Right ventricle myocardium superior (tissue), 1 donor: ENCODE results near the gene CDH9. TPM values are rescaled to one million over a fixed set of nuclear protein-coding genes. Genes with fewer than 3 reads are reported as not detected.
"Not testable (repeated sequence)": the region's sequence is repeated elsewhere in the genome, so short reads cannot be mapped to it uniquely, and the experiment has no call there.

Experiments used
- ATAC-seq: fragments of 200-7000 bp; cut with Tn5 transposase; one replicate; pipeline ENCODE4 v1.9.1; 2020; ENCODE audit warnings: mild to moderate bottlenecking; ENCODE audit not compliant: poor library complexity
- DNase-seq: peaks from one replicate; pipeline ENCODE4 v3.0.0-alpha.2; 2020
- intact Hi-C: fragments of 100-400 bp; cut with DNase I; formaldehyde crosslinking; loops from one replicate; pipeline ENCODE4 v1.11.2; 2022
- total RNA-seq: library from RNA; stranded (reverse); fragmentation: NEBNext Ultra II Directional; extraction: Animal tissue kit (Norgen Biotek cat#: 25700); gene quantifications from one replicate; pipeline ENCODE4 v1.2.1, GENCODE V29; 2021
- donor health status: DM: no; HTN: yes; CAD: no; lungs with severe emphysema.

Gene CDH9
- total RNA-seq, 1 donor from 2014 or later = not detected

- ATAC-seq (no peak), DNase-seq (no peak)
- intact Hi-C loops = no loop called here
Measured at GRCh38 chr5:26864061-26864460, 174.3 kb downstream of the CDH9 start.

DNA sequence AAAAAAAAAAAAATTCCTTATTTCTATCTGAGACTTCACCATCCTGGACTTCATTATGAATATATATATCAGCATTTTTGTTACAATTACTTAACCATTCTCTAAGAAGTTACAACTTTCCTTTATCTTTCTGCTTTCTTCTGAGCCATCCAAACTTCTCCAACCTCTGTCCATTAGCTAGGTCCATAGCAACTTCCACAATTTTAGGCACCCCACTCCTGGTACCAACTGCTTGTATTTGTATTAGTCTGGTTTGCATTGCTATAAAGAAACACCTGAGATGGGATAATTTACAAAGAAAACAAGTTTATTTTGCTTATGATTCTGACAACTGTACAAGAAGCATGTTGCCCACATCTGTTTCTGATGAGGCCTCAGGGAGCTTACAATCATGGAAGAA, 182.1 kb downstream of the CDH9 start:
- intact Hi-C loops = no loop called here
- DNase-seq (no peak), ATAC-seq (no peak)

- DNase-seq, intact Hi-C loops, ATAC-seq: not testable (repeated sequence)
Measured at GRCh38 chr5:26852450-26852849, 185.9 kb downstream of the CDH9 start.

DNA sequence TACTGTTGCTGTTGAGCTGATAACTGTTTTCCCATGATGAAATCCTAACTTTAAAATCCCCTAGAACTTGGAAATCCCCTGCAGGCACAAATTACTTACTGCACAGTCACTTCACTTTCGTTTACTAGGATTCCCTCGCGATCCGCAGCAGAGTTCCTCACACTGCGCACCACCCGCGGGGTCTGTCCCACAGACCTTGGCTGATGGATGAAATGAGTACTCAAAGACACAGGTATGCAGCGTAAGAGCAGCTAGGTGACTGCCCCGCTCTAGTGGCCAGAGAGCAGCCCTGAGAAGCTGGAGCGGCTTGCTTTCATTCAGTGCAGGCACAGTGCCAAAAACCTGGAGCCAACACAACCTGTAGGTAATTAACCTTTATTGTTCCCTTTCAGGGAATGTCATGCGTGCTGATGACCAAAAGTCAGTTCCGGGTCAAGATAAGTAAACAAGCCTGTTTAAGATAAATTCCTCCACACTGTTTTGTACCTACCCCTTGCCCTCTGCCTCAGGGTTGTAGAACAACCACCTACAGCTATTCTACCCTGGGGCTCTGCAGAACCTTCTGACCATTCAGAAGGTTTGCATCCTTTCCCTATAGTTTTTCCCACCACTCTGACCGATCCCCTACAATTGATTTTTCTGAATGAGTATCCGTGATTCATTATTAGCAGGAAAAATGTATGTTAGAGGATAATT, 191.2 kb downstream of the CDH9 start:
- ATAC-seq = no peak
- DNase-seq = no peak
- intact Hi-C loops = no loop called here

DNA sequence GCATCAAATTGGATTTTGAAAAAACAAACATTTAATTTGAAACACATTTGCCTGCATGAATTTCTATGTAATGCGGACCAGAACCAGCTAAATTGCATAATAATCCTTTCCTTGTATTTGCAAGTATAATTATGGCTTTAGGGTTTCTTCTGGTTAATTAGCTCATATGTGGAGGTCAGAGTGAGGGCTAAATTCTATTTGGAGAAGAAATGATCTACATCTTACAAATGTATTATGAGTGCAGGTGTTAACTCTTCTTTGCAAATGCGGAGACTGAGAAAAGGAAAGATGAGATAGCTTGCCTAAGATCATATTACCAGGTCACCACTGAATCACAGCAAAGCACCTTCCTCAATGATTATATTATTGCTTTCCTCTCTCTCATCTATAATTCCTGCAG, 194.7 kb downstream of the CDH9 start:
- intact Hi-C loops = no loop called here
- DNase-seq (no peak), ATAC-seq (no peak)

DNA sequence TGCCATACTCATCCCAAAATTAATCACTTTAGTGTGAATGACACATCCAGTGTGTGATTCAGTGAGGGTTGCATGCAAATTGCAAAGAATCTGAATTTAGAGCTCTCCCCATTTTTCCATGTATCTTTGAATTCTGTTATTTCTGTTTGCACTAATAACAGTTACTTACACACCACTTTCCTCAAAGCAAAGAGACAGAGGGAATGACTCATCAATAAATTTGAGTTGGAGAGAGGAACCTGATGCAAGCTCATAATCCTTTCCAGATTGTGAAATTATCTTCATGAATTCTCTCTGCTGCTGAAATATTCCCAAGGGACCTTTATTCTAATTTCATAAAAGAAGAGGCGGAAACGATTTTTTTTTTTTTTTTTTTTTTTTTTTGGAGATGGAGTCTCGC, 204.8 kb downstream of the CDH9 start:
- DNase-seq (no peak), ATAC-seq (no peak)
- intact Hi-C loops = no loop called here
